GM23338 (cell line): ENCODE results near the gene WDR5B.

Experiments
- TF ChIP-seq, protein P1 (sequence below), 2 experiments: fragments of 200-600 bp in 1 of 2; sonication (generic) in 1 of 2; conservative IDR thresholded peaks; 2 replicates each; pipeline versions ENCODE4 v1.5.1 to v1.6.1; 2016 to 2017; ENCODE audit warnings: antibody characterized with exemption in 2 of 2, low read depth in 2 of 2, mild to moderate bottlenecking in 2 of 2, moderate library complexity in 1 of 2
- TF ChIP-seq, protein P2 (sequence below): IDR thresholded peaks from one replicate; pipeline ENCODE4 v1.6.1; 2018; ENCODE audit warnings: antibody characterized with exemption; ENCODE audit not compliant: unreplicated experiment

DNA sequence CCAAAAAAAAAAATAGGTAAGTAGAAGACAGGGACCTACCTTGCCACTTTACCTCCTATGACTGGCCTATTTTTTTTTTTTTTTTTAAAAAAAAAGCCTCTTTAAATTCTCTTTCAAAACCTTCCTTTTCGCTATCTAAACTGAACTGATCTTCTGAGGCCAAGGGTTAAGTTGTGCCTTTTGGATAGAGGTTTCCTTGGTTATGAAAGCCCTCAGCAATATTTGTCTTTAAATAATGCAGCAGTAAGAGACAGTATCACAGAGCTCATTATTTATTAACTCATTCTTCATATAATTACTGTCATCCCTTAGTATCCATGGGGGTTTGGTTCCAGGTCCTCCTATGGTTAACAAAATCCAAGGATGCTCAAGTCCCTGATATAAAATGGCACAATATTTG lies 41.8 kb downstream of the WDR5B start:
- TF ChIP-seq, protein P1, sequence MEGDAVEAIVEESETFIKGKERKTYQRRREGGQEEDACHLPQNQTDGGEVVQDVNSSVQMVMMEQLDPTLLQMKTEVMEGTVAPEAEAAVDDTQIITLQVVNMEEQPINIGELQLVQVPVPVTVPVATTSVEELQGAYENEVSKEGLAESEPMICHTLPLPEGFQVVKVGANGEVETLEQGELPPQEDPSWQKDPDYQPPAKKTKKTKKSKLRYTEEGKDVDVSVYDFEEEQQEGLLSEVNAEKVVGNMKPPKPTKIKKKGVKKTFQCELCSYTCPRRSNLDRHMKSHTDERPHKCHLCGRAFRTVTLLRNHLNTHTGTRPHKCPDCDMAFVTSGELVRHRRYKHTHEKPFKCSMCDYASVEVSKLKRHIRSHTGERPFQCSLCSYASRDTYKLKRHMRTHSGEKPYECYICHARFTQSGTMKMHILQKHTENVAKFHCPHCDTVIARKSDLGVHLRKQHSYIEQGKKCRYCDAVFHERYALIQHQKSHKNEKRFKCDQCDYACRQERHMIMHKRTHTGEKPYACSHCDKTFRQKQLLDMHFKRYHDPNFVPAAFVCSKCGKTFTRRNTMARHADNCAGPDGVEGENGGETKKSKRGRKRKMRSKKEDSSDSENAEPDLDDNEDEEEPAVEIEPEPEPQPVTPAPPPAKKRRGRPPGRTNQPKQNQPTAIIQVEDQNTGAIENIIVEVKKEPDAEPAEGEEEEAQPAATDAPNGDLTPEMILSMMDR (conservative IDR thresholded peaks at IDR 0.05; ENCODE audit: low read depth in 2 of 2): no peak
- TF ChIP-seq, protein P2, sequence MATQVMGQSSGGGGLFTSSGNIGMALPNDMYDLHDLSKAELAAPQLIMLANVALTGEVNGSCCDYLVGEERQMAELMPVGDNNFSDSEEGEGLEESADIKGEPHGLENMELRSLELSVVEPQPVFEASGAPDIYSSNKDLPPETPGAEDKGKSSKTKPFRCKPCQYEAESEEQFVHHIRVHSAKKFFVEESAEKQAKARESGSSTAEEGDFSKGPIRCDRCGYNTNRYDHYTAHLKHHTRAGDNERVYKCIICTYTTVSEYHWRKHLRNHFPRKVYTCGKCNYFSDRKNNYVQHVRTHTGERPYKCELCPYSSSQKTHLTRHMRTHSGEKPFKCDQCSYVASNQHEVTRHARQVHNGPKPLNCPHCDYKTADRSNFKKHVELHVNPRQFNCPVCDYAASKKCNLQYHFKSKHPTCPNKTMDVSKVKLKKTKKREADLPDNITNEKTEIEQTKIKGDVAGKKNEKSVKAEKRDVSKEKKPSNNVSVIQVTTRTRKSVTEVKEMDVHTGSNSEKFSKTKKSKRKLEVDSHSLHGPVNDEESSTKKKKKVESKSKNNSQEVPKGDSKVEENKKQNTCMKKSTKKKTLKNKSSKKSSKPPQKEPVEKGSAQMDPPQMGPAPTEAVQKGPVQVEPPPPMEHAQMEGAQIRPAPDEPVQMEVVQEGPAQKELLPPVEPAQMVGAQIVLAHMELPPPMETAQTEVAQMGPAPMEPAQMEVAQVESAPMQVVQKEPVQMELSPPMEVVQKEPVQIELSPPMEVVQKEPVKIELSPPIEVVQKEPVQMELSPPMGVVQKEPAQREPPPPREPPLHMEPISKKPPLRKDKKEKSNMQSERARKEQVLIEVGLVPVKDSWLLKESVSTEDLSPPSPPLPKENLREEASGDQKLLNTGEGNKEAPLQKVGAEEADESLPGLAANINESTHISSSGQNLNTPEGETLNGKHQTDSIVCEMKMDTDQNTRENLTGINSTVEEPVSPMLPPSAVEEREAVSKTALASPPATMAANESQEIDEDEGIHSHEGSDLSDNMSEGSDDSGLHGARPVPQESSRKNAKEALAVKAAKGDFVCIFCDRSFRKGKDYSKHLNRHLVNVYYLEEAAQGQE: no peak
